Measurements from ENCODE around the gene EN2. TPM values are rescaled to one million over a fixed set of nuclear protein-coding genes. Genes with fewer than 3 reads are reported as not detected.

The EN2 gene
- total and polyA plus RNA-seq, 8 donors = not detected

DNA sequence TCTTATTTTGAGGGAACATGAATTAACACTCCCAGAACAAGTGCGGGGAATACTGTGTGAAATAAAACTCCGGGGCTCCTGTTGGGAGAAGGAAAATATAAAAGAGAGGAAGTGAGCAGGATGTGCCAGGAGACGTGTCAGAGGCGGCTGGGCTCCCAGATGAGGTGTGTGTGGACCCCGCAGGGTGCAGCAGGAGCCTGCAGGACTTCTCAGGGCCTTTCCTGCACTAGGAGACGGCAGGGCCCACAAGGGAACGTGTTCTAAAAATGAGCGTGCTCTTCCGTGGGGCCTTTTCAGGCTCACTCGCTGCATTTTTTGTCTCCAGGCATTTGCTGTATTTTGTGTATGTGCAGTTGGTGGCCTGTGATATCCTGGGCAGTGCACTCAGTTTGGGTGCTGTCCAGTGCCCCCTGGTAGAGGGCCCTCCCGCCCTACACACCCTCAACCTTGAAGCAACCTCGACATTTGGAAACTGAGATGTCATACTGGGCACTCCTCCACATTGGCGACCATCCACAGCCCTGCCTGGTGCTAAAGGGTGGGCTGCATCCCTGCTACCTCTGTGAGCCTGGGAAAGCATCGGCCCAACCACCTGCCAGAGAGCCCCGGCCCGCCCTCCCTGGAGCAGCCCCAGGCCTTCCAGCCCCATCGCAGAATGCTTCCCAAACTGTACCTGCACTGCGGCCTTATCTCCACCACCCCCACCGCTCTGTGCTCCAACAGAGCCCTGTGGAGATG, 35.2 kb upstream of the EN2 start:
- H3K27me3 ChIP-seq = no peaks in the 10 kb centered on the region
- TF ChIP-seq, protein P1, sequence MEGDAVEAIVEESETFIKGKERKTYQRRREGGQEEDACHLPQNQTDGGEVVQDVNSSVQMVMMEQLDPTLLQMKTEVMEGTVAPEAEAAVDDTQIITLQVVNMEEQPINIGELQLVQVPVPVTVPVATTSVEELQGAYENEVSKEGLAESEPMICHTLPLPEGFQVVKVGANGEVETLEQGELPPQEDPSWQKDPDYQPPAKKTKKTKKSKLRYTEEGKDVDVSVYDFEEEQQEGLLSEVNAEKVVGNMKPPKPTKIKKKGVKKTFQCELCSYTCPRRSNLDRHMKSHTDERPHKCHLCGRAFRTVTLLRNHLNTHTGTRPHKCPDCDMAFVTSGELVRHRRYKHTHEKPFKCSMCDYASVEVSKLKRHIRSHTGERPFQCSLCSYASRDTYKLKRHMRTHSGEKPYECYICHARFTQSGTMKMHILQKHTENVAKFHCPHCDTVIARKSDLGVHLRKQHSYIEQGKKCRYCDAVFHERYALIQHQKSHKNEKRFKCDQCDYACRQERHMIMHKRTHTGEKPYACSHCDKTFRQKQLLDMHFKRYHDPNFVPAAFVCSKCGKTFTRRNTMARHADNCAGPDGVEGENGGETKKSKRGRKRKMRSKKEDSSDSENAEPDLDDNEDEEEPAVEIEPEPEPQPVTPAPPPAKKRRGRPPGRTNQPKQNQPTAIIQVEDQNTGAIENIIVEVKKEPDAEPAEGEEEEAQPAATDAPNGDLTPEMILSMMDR (IDR thresholded peaks at IDR 0.05) = no peak
- no peak overlapping the region for H3K4me3 ChIP-seq
- ATAC-seq = no peak
- WGBS, 2 donors = 66 to 78% methylated on average over 17 to 19 of the region's 19 CpGs
- H3K36me3 ChIP-seq = no peaks in the 10 kb centered on the region
- intact Hi-C loops (cut with DNase I) = no loop called here
- peak in 1 of 6 donors; percentile 40 for DNase-seq
- no peak overlapping the region for H3K27ac ChIP-seq
- H3K9me3 ChIP-seq = no peaks in the 10 kb centered on the region
- H3K4me1 ChIP-seq = no peaks in the 10 kb centered on the region
- no peak for FAIRE-seq

DNA sequence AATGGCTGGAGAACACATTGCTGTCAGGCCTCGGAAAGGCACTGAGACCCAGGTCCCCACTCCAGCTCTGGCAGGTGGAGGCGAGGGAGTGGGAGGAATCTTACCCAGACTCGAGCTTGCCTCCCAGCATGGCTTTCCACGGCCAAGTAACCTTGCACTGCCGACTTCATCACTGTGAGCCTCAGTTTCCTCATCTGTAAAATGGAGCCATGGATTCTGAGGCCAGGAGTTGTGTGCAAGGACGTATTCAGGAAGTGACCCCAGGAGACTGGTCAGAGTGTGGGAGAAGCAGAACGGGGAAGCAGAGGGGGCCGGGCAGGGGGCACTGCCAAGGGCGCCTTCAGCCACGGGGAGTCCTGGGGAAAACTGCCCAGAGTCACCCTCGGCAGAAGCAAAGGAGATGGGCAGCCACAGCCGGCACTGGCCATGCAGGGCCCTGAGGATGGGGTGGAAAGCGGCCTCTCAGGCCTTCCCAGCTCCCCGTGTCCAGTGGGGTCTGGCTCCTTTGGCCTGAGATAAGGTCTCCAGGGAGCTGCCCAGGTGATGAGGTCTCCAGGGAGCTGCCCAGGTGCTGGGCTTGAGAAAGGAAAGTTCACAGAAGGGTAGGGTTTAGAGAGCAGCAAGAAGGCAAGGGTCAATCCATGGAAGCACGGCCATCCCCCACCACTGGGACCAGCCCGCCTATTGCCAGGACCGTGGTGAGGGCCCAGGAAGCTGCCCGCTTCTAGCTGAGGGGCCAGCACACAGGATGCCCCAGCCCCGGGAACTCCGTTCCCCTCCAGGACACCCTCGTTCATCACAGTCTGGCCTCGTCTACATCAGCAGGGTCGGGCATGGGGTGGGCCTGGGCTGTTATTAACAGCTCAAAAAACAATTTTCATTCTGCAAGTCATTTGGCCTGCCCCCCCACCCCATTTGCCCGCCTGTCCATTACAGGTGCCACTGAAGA, 34.3 kb upstream of the EN2 start:
- H3K4me1 ChIP-seq = no peaks in the 10 kb centered on the region
- ATAC-seq (no peak), DNase-seq (peak in 1 of 6 donors; percentile 41), FAIRE-seq (no peak)
- no peaks in the 10 kb centered on the region for H3K36me3 ChIP-seq
- WGBS, 2 donors = 71 to 74% methylated on average over 24 of the region's 24 CpGs
- H3K27ac ChIP-seq = no peak overlapping the region
- no peaks in the 10 kb centered on the region for H3K9me3 ChIP-seq
- intact Hi-C loops (cut with DNase I) = no loop called here
- TF ChIP-seq, protein P1 (IDR thresholded peaks at IDR 0.05) = no peak
- H3K27me3 ChIP-seq = no peaks in the 10 kb centered on the region
- no peak overlapping the region for H3K4me3 ChIP-seq

DNA sequence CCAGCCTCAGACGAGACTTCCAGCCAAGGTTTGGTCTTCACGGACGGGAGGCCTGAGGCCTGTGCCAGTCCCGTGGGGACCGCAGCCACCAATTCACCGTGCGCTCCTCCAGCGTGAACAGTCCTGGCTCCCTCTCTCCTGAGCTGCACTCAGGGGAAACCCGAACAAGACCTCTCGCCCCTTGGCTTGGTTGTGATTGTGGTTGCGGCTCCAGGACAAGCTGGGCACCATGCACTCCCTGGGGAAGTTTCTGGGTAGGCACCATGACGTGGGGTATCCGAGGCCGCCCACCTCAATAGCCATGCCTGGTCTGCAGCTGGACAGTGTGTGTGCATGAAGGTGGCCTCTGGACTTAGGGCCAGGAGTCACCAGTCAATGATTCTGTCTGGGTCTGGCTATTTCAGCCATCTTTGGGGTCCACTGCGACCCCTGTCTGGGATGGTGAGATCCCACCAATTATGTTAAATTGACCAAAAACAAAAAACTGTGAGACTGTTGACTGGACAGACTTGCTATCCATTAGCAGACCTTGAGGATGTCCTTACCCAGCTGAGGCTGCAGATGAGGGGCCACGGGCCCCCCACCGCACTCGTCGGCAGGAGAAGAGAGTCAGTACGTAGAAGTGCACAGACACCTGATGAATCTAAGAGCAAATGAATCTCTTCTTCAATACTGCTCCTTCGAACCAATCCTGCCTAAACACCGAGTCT, 33.5 kb upstream of the EN2 start:
- H3K4me1 ChIP-seq = no peaks in the 10 kb centered on the region
- no peak for FAIRE-seq
- intact Hi-C loops (cut with DNase I) = no loop called here
- no peaks in the 10 kb centered on the region for H3K27me3 ChIP-seq
- H3K4me3 ChIP-seq = no peak overlapping the region
- H3K9me3 ChIP-seq = no peaks in the 10 kb centered on the region
- H3K36me3 ChIP-seq = no peaks in the 10 kb centered on the region
- no peak for ATAC-seq
- WGBS, 2 donors = 73 to 87% methylated on average over 22 of the region's 22 CpGs
- no peak overlapping the region for H3K27ac ChIP-seq
- TF ChIP-seq, protein P1 (IDR thresholded peaks at IDR 0.05) = no peak
- DNase-seq = peak in 1 of 6 donors; percentile 21

DNA sequence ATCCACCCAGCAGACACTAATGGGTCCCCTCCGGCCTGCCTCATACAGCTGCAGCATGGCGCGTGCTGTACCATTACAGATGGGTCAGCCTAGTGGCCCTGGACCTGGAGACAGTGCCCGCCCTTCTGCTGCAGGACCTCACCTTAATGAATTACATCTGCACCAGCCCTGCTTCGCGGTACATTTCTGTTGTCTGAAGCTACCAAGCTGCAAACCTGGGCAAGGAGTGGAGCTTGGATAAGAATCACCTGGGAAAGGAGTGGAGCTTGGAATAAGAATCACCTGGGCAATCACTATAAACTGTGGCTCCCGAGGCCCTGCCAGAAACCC, 33.0 kb upstream of the EN2 start:
- no peaks in the 10 kb centered on the region for H3K27me3 ChIP-seq
- TF ChIP-seq, protein P1 (IDR thresholded peaks at IDR 0.05) = no peak
- intact Hi-C loops (cut with DNase I) = no loop called here

More for the DNA sequence above, 33.0 kb upstream of the EN2 start:
- WGBS, 2 donors = 68 to 78% methylated on average over 7 of the region's 7 CpGs
- DNase-seq = peak in 1 of 6 donors; percentile 16
- no peak for FAIRE-seq
- Histone ChIP-seq H3K4me3 (no peak overlapping the region), H3K9me3 (no peaks in the 10 kb centered on the region), H3K27ac (no peak overlapping the region), H3K4me1 (no peaks in the 10 kb centered on the region), H3K36me3 (no peaks in the 10 kb centered on the region)
- no peak for ATAC-seq
